Naive thymus-derived CD8-positive, alpha-beta T cell (primary cell): Measurements from ENCODE around the gene RCOR3. TPM values are rescaled to one million over a fixed set of nuclear protein-coding genes. Genes with fewer than 3 reads are reported as not detected.
"Not testable (repeated sequence)": the region's sequence is repeated elsewhere in the genome, so short reads cannot be mapped to it uniquely, and the experiment has no call there.

Source experiments
- ATAC-seq, 2 donors: fragments of 150-1000 bp; cut with Tn5 transposase in 1 of 2; sonication (Bioruptor Pico), chemical (Tn5 transposase) in 1 of 2; 1 replicate in 1 of 2; 2 replicates in 1 of 2; pipeline ENCODE4 v1.10.0; 2021; ENCODE audit warnings: mild to moderate bottlenecking in 2 of 2, moderate library complexity in 2 of 2
- POLR2A ChIA-PET: fragments of 350-600 bp; sonication (Branson Sonifier 250); formaldehyde crosslinking; loops from one replicate; lab custom pipeline; 2021; ENCODE audit warnings: antibody characterized with exemption; lab: Charles Lee
- DNase-seq, 10 donors: peaks; one replicate each; pipeline versions ENCODE4 v3.0.0 to v3.0.0-alpha.2; 2020 to 2022
- H3K27ac Mint-ChIP-seq, 10 donors: one replicate each; pipeline ENCODE4 v1.8.0; 2020 to 2022; ENCODE audit warnings: mild to moderate bottlenecking in 10 of 10, mixed read lengths in 10 of 10, moderate library complexity in 4 of 10, inconsistent platforms in 1 of 10
- H3K27me3 Mint-ChIP-seq, 5 donors: one replicate each; pipeline ENCODE4 v1.8.0; 2021 to 2022; ENCODE audit warnings: mixed read lengths in 5 of 5
- H3K36me3 Mint-ChIP-seq, 3 donors: one replicate each; pipeline ENCODE4 v1.8.0; 2020 to 2022; ENCODE audit warnings: mixed read lengths in 3 of 3, mild to moderate bottlenecking in 2 of 3, inconsistent platforms in 1 of 3
- H3K4me1 Mint-ChIP-seq, 4 donors: one replicate each; pipeline ENCODE4 v1.8.0; 2021 to 2022; ENCODE audit warnings: mixed read lengths in 4 of 4
- H3K4me3 Mint-ChIP-seq, 10 donors: one replicate each; pipeline ENCODE4 v1.8.0; 2020 to 2022; ENCODE audit warnings: mild to moderate bottlenecking in 10 of 10, mixed read lengths in 10 of 10, moderate library complexity in 6 of 10, inconsistent platforms in 1 of 10
- H3K9me3 Mint-ChIP-seq, 9 donors: one replicate each; pipeline ENCODE4 v1.8.0; 2020 to 2022; ENCODE audit warnings: mixed read lengths in 9 of 9, mild to moderate bottlenecking in 3 of 9, inconsistent platforms in 1 of 9, moderate library complexity in 1 of 9
- polyA plus RNA-seq, 3 donors: library from polyadenylated mRNA; unstranded; fragments of 300-500 nt; fragmentation: Illumina TruSeq; gene quantifications; one replicate each; pipeline ENCODE4 v1.2.3, GENCODE V29; 2021
- total RNA-seq, 8 experiments: library from RNA in 2 of 8; stranded (reverse) in 2 of 8; gene quantifications; one replicate each; pipeline ENCODE4 v1.2.3 and lab custom pipeline; 2021 to 2026

Gene RCOR3
- total and polyA plus RNA-seq, 5 experiments from 2014 or later = 22.5 to 88.6 (median 29.3) TPM

DNA sequence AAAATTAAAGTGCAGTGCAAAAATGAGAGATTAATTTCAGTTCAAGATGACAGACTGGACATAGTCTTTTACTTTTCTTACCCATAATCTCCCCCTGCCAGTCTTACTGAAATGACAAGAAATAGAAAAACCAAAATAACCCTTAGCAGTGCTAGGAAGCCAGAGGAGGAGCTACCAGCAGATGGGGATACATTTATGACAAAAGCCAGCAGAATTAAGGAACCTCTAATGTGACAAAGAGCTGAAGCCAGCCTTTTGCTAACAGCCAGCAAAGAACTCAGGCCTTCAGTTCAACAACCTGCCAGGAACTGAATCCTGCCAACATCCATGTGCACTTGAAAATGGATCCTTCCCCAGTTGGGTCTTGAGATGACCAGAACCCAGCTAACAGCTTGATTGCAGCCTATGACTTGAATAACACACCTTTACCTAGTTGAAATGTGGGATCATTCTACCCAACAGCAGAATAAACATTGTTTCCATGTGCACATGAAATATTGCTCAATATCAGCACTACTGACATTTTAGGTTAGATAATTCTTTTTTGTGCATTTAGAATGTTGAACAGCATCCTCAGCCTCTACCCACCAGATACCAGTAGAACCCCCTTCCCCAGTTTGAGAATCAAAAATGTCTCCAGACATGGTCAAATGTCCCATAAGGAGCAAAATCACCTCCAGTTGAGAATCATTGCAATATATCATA, 59.6 kb downstream of the RCOR3 start:
- DNase-seq = no peak
- Mint-ChIP-seq H3K36me3 (peaks cover under 1 to 13% (median 3%) of the 10 kb centered on the region in 3 donors), H3K27me3 (no peaks in the 10 kb centered on the region), H3K9me3 (no peaks in the 10 kb centered on the region), H3K27ac (peak overlapping the region in 5 of 10 donors; percentile 3 to 85 (median 57)), H3K4me3 (no peak overlapping the region), H3K4me1 (peaks cover 1 to 12% (median 5%) of the 10 kb centered on the region in 4 donors)
- POLR2A ChIA-PET = no interaction called here
- ATAC-seq = no peak

DNA sequence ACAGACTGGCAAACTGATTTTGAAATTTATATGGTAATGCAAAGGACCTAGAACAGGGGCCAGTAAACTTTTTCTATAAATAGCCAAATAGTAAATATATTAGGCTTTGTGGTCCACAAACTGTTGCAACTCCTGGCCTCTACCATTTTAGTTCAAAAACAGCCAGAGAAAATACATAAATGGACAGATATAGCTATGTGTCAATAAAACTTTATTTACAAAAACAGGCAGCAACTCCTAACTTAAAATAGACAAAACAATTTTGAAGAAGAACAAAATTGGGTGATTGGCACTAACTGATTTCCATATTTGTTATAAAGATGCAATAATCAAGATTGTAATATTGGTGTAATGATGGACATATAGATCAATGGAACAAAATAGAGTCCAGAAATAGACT, 60.7 kb downstream of the RCOR3 start:
- Mint-ChIP-seq H3K27ac (no peak overlapping the region), H3K36me3 (peaks cover 0 to 4% (median 0%) of the 10 kb centered on the region in 3 donors), H3K4me3 (no peak overlapping the region), H3K4me1 (peaks cover 1 to 17% (median 11%) of the 10 kb centered on the region in 4 donors), H3K9me3 (no peaks in the 10 kb centered on the region), H3K27me3 (no peaks in the 10 kb centered on the region)
- POLR2A ChIA-PET = no interaction called here
- ATAC-seq = no peak
- no peak for DNase-seq

DNA sequence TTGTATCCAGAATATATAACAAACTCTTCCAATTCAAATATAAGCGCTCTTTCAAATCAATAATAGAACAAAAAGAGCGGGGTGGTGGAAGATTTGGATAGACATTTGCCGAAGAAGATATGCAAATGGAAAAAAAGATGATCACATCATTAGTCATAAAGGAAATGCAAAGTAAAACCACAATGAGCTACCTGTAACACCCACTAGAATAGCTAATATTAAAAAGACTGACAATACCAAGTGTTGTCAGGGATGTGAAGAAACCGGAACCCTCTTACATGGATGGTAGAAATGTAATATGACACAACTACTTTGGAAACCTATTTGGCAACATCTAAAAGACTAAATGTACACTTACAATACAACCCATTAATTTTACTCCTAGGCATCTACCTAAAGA, 61.8 kb downstream of the RCOR3 start:
- ATAC-seq (no peak), DNase-seq (no peak)
- Mint-ChIP-seq H3K4me1 (peaks cover 5 to 27% (median 19%) of the 10 kb centered on the region in 4 donors), H3K27me3 (no peaks in the 10 kb centered on the region), H3K36me3 (no peaks in the 10 kb centered on the region), H3K27ac (no peak overlapping the region), H3K9me3 (no peaks in the 10 kb centered on the region), H3K4me3 (no peak overlapping the region)
- POLR2A ChIA-PET = no interaction called here

DNA sequence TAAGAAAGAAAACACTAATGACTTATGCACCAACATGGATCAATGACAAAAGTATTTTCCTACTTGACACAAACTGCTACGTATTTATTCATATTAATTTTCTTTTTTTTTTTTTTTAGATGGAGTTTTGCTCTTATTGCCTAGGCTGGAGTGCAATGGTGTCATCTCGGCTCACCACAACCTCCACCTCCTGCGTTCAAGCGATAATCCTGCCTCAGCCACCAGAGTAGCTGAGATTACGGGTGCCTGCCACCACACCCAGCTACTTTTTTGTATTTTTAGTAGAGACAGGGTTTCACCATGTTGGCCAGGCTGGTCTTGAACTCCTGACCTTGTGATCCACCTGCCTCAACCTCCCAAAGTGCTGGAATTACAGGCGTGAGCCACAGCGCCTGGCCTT, 62.5 kb downstream of the RCOR3 start:
- H3K36me3 Mint-ChIP-seq, H3K9me3 Mint-ChIP-seq, ATAC-seq, H3K27me3 Mint-ChIP-seq, DNase-seq, H3K4me3 Mint-ChIP-seq, H3K27ac Mint-ChIP-seq, POLR2A ChIA-PET: not testable (repeated sequence)
- peaks cover 9 to 31% (median 24%) of the 10 kb centered on the region in 4 donors for H3K4me1 Mint-ChIP-seq

DNA sequence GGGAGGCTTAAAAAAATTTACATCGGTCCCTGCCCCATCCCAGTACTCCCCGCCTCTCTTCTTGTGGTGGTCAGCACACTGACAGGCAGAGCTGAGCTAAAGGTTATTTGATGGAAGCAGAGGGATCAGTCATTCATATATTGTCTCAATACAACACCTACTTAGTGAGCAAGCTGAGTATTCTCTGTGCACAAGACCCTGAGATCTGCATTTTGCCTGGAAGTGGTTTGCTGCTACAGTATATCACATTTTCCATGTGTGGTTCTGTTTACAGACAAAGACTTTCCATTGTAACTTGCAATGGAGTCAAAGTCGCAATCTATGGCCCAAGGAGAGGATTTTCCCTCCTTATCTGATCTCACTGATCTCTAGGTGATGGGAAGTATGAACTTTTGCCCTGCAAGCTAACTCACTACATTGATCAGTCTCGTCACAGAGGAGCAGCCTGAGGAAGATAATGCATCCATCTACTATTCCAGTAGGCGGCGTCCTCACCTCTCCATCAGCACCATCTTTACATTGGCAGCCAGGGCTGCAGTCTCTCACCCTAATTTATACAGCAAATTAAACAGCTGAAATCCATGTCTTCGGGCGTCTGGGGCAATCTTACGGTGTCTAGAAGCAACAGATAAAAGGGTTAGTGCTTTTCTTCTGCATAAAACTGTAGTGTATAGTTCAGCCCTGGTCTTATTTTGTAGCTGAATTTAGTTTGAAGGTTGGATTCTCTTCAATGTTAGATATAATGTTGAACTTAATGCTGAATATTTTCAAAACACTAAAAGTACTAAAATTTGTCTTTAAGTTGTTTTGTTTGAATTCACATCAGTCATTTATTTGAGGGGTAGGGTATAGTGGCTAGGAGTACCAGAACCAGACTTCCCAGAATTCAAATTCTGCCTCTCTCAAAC, 64.2 kb downstream of the RCOR3 start:
- Mint-ChIP-seq H3K4me3 (no peak overlapping the region), H3K27me3 (no peaks in the 10 kb centered on the region)
- POLR2A ChIA-PET = interaction anchor here (0.7 to 1.4 kb wide), 6 partner anchors 12 to 190 kb away, joined by 3 to 12 read pairs (median 3); no protein-coding TSS in a partner anchor

DNA sequence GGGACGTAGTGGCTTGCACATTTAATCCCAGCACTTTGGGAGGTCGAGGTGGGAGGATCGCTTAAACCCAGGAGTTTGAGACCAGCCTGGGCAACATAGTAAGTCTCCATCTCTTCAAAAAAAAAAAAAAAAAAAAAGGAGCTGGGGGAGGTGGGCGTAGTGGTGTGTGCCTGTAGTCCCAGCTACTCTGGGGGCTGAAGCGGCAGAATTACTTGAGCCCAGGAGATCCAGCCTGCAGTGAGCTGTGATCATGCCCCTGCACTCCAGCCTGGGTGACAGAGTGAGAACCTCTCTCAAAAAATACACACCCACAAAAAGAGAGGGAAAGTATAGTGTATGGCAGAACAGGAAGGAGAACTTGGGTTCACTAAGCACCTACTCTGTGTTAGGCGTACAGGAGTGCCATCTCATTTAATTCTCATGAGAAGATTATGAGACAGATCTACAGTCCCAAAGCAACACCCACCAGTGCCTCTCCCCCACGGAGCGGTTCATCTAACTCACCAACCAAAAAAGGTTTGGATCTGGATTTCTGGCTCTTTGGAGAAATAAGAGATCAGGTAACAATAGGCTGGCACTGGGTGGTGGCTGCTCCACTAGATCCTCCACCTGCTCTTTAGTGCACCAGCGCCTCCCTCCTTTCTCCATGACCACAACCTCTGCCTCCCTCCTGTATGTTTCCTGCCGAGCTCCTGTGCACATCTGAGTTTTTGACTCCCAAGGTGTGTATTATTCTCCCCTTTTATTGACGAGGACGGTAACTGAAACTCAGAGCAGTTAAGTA, 66.0 kb downstream of the RCOR3 start:
- no peak for DNase-seq
- peak overlapping the region; percentile 3 to 98 (median 96) for H3K27ac Mint-ChIP-seq

More for the DNA sequence above, 64.2 kb downstream of the RCOR3 start:
- ATAC-seq = peak; percentile 64 to 73
- Mint-ChIP-seq H3K36me3 (no peaks in the 10 kb centered on the region), H3K4me1 (peaks cover 18 to 44% (median 34%) of the 10 kb centered on the region in 4 donors), H3K9me3 (no peaks in the 10 kb centered on the region), H3K27ac (peak overlapping the region in 1 of 10 donors; percentile 41)
- DNase-seq = peak in 9 of 10 donors; percentile 41 to 83 (median 70)

DNA sequence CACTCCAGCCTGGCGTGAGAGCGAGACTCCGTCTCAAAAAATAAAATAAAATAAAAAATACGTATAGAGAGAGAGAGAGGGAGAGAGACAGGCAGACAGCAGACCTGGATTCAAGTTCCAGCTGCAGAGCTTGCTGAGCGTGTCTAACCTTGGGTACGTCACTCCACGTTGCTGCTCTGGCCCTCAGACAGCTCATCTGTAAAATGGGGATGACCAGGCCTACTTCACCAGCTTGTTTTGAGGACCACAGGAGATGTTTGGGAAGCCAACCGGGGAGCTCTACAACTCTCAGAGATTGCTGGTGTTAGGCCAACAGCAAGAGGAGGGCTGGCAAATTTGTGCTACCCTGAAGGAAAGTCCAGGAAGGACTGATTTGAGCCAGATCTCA, 67.0 kb downstream of the RCOR3 start:
- POLR2A ChIA-PET = interaction anchor here (1.4 to 6.4 kb wide), 4 partner anchors 12 to 189 kb away, joined by 3 to 50 read pairs (median 24); no protein-coding TSS in a partner anchor
- Mint-ChIP-seq H3K9me3 (no peaks in the 10 kb centered on the region), H3K27me3 (no peaks in the 10 kb centered on the region), H3K27ac (peak overlapping the region; percentile 92 to 98 (median 96)), H3K4me3 (peak overlapping the region; percentile 83 to 95 (median 92)), H3K4me1 (peaks cover 38 to 66% (median 61%) of the 10 kb centered on the region in 4 donors), H3K36me3 (peaks cover 0 to 11% (median 0%) of the 10 kb centered on the region in 3 donors)
- ATAC-seq (no peak), DNase-seq (peak in 2 of 10 donors; percentile 17 to 23)

More for the DNA sequence above, 66.0 kb downstream of the RCOR3 start:
- H3K9me3 Mint-ChIP-seq = no peaks in the 10 kb centered on the region
- peaks cover 28 to 60% (median 52%) of the 10 kb centered on the region in 4 donors for H3K4me1 Mint-ChIP-seq
- POLR2A ChIA-PET = interaction anchor here (0.6 to 6.4 kb wide), 6 partner anchors 13 to 1736 kb away, joined by 3 to 50 read pairs (median 4); no protein-coding TSS in a partner anchor
- peaks cover 0 to 3% (median 0%) of the 10 kb centered on the region in 3 donors for H3K36me3 Mint-ChIP-seq
- H3K4me3 Mint-ChIP-seq = peak overlapping the region; percentile 50 to 95 (median 92)
- no peak for ATAC-seq
- no peaks in the 10 kb centered on the region for H3K27me3 Mint-ChIP-seq

DNA sequence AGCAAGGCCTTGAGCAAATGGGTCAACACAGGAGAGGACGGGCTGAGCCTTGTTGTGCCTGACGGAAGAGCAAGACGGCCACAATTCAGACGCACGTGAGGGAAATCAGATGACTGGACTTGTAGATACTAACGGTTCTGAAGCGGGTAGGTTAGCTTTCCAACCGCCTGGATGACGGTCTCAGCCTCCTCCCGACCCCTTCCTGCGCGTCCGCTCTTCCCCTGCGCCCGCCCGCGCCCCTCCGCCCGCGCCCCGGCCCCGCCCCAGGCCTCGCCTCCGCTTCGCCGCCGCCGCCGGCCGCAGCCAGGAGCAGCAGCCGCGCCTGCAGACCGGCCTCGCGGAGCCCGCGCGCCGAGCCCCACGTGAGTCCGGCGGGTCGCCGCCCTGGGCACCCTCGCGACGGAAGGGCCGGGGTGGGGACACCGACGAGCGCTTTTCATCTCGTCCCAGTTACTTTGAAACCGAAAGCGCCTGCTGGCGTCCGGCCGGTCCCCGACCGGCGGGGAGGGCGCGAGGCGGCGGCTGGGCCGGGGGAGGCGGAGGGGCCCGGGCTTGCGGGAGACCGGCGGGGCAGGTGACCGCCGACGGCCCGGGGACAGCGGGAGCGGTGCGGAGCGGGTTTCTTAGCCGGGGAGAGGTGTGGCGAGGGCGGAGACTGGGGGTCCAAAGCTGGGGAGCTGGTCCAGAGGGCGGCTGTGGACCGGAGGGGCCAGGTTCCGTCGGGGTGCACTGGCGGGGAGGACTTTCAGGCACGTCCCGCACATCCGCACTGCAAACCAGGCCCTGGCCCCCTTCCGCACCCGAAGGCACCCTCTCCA, 67.6 kb downstream of the RCOR3 start, which contains the start of gene TRAF5:
Gene TRAF5 (plus strand): TSS at position 306 of the 818 bp plus-strand sequence. CDS start 26,407 bp downstream, outside the sequence.
- Mint-ChIP-seq H3K36me3 (peaks cover 0 to 11% (median 0%) of the 10 kb centered on the region in 3 donors), H3K9me3 (no peaks in the 10 kb centered on the region), H3K27me3 (no peaks in the 10 kb centered on the region), H3K27ac (peak within 1 kb of the TSS; percentile 93 to 98 (median 97)), H3K4me3 (peak within 1 kb of the TSS; percentile 90 to 99 (median 94)), H3K4me1 (peaks cover 40 to 71% (median 67%) of the 10 kb centered on the region in 4 donors)
- ATAC-seq = peak; percentile 45 to 62
- POLR2A ChIA-PET = interaction anchor here (0.6 to 6.4 kb wide), 10 partner anchors 12 to 188 kb away, joined by 3 to 50 read pairs (median 3); no protein-coding TSS in a partner anchor
- DNase-seq = peak in 8 of 10 donors; percentile 29 to 57 (median 50)

DNA sequence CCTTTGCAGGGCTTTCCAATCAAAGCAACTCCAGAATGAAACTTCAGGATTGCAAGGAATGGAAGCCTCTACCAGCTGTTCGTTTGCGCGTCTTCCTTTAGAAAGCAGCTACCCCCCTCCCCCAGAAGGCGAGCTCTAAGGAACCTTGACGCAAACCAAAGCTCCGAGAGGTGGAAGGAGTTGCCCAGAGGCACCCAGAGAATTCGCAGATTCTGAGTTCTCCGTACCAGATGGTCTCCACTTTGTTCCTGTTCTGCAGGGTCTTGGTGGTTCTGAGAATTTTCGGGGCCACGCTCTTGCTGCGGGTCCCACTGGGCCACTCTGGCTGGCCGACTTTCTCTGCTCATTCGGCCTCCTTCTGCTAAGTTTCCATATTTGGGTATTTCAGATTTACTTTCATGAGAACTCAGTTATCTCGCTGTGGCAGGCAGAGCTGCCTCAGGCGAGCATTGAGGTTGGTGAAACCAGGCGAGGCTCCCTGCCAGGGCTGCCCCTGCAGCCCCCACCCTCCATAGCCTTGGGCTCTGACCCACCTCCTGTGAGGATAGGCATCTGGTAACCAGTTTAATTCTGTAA, 68.3 kb downstream of the RCOR3 start:
- DNase-seq (peak in 8 of 10 donors; percentile 21 to 61 (median 36)), ATAC-seq (peak; percentile 51 to 58)
- Mint-ChIP-seq H3K36me3 (peaks cover 0 to 11% (median 0%) of the 10 kb centered on the region in 3 donors), H3K4me1 (peaks cover 45 to 78% (median 74%) of the 10 kb centered on the region in 4 donors), H3K27me3 (no peaks in the 10 kb centered on the region), H3K4me3 (peak overlapping the region; percentile 90 to 99 (median 94)), H3K9me3 (no peaks in the 10 kb centered on the region), H3K27ac (peak overlapping the region; percentile 92 to 98 (median 95))
- POLR2A ChIA-PET = interaction anchor here (0.6 to 6.4 kb wide), 11 partner anchors 11 to 81 kb away, joined by 3 to 50 read pairs (median 4); partner anchors contain the start of gene RCOR3

DNA sequence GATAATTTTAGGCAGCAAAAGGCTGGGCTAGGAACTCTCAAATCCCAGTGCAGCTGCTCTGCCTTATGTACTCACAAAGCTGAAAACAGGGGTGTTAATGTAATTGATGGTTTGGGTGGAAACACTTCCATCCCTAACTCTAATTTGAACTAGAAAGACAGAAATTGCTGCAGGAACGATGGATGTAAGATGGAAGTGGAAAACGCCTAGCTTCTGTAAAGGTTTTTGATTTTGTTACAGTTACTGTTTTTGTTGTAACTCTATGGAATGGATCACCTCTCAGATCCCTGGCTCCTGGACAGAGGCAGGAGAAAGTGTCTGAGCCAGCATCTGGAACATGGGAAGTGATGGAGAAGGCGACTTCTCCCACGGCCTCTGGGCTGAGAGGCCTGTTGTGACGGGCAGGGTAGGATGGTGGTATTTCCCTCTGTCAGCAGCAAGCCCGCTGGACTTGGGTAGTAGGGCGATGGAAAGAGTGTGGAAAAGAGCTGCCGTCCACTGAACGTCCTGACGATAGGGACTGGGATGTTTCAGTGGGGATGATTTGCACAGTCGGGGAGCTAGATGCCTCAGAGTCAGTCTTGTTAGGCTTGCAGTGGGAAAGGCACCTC, 69.0 kb downstream of the RCOR3 start:
- ATAC-seq (no peak), DNase-seq (no peak)
- peak overlapping the region; percentile 92 to 98 (median 95) for H3K27ac Mint-ChIP-seq
- POLR2A ChIA-PET = interaction anchor here (1.0 to 6.4 kb wide), 11 partner anchors 10 to 80 kb away, joined by 3 to 50 read pairs (median 5); partner anchors contain the start of gene RCOR3
- peak overlapping the region; percentile 90 to 99 (median 94) for H3K4me3 Mint-ChIP-seq
- peaks cover 0 to 11% (median 0%) of the 10 kb centered on the region in 3 donors for H3K36me3 Mint-ChIP-seq
- H3K4me1 Mint-ChIP-seq = peaks cover 51 to 85% (median 82%) of the 10 kb centered on the region in 4 donors
- H3K27me3 Mint-ChIP-seq = no peaks in the 10 kb centered on the region
- H3K9me3 Mint-ChIP-seq = no peaks in the 10 kb centered on the region
